Muscle of leg (tissue), 16 donors: ENCODE data around the gene AMIGO1. TPM values are rescaled to one million over a fixed set of nuclear protein-coding genes. Genes with fewer than 3 reads are reported as not detected.

Experiments
- DNase-seq: peaks from one replicate; pipeline ENCODE4 v3.0.0; 2013
- H3K27ac ChIP-seq: one replicate; pipeline ENCODE4 v1.5.1; 2013; ENCODE audit warnings: mild to moderate bottlenecking, low read length, control low read depth
- H3K27me3 ChIP-seq: one replicate; pipeline ENCODE4 v1.6.1; 2013; ENCODE audit warnings: low read length; ENCODE audit not compliant: control insufficient read depth, insufficient read depth
- H3K36me3 ChIP-seq: one replicate; pipeline ENCODE4 v1.6.1; 2013; ENCODE audit warnings: low read length; ENCODE audit not compliant: control insufficient read depth, insufficient read depth
- H3K4me1 ChIP-seq: one replicate; pipeline ENCODE4 v1.6.1; 2013; ENCODE audit warnings: low read length; ENCODE audit not compliant: control insufficient read depth, insufficient read depth
- H3K4me3 ChIP-seq: one replicate; pipeline ENCODE4 v1.5.1; 2013; ENCODE audit warnings: low read length, control low read depth
- H3K9me3 ChIP-seq: replicated peaks from 2 replicates; pipeline ENCODE4 v1.6.1; 2013; ENCODE audit warnings: low read depth, low read length; ENCODE audit not compliant: control insufficient read depth
- WGBS: methylation state at CpG from one replicate; pipeline ENCODE4 v1.1.5; 2013; ENCODE audit warnings: missing lambda C conversion rate; ENCODE audit not compliant: insufficient coverage; 5-methylcytosine and 5-hydroxymethylcytosine counted together
- long read RNA-seq, 11 donors: transcript quantifications; one replicate each; lab custom pipeline, GENCODE V29; 2026
- polyA plus RNA-seq, 8 donors: library from polyadenylated mRNA; unstranded; fragments of 120-200 nt; gene quantifications; one replicate each; pipeline versions ENCODE4 v1.2.1 to v1.2.3, GENCODE V29; 2013; ENCODE audit warnings: inconsistent platforms in 1 of 8, low replicate concordance in 1 of 8; ENCODE audit not compliant: insufficient read length in 8 of 8, insufficient read depth in 1 of 8
- total RNA-seq: library from RNA; stranded (reverse); fragments of 120-200 nt; gene quantifications from one replicate; pipeline ENCODE4 v1.2.4, GENCODE V29; 2013

AMIGO1 gene
- total RNA-seq = 12.3 TPM
- 10 to 100 TPM in 6 of 8 donors, 1 to 10 TPM in 2; 8.5 to 13.8 (median 11.3) TPM for polyA plus RNA-seq
- long read RNA-seq, donor 1, full-length matches to known transcripts = 1 of 1 reads
- long read RNA-seq, donor 1, partial matches to known transcripts = 0 of 1 reads
- long read RNA-seq, donor 1, other reads (novel, unspliced or antisense) = 0 of 1 reads
- long read RNA-seq, donor 2 = 0 reads
- long read RNA-seq, donor 3, full-length matches to known transcripts = 5 of 14 reads
- long read RNA-seq, donor 3, partial matches to known transcripts = 9 of 14 reads
- long read RNA-seq, donor 3, other reads (novel, unspliced or antisense) = 0 of 14 reads
- long read RNA-seq, donor 4, full-length matches to known transcripts = 6 of 6 reads
- long read RNA-seq, donor 4, partial matches to known transcripts = 0 of 6 reads
- long read RNA-seq, donor 4, other reads (novel, unspliced or antisense) = 0 of 6 reads
- long read RNA-seq, donor 5, full-length matches to known transcripts = 2 of 2 reads
- long read RNA-seq, donor 5, partial matches to known transcripts = 0 of 2 reads
- long read RNA-seq, donor 5, other reads (novel, unspliced or antisense) = 0 of 2 reads
- long read RNA-seq, donor 6, full-length matches to known transcripts = 14 of 14 reads
- long read RNA-seq, donor 6, partial matches to known transcripts = 0 of 14 reads
- long read RNA-seq, donor 6, other reads (novel, unspliced or antisense) = 0 of 14 reads
- long read RNA-seq, donor 7, full-length matches to known transcripts = 5 of 5 reads
- long read RNA-seq, donor 7, partial matches to known transcripts = 0 of 5 reads
- long read RNA-seq, donor 7, other reads (novel, unspliced or antisense) = 0 of 5 reads
- long read RNA-seq, donor 8, full-length matches to known transcripts = 3 of 3 reads
- long read RNA-seq, donor 8, partial matches to known transcripts = 0 of 3 reads
- long read RNA-seq, donor 8, other reads (novel, unspliced or antisense) = 0 of 3 reads
- long read RNA-seq, donor 9, full-length matches to known transcripts = 7 of 7 reads
- long read RNA-seq, donor 9, partial matches to known transcripts = 0 of 7 reads
- long read RNA-seq, donor 9, other reads (novel, unspliced or antisense) = 0 of 7 reads
- long read RNA-seq, donor 10, full-length matches to known transcripts = 6 of 6 reads
- long read RNA-seq, donor 10, partial matches to known transcripts = 0 of 6 reads
- long read RNA-seq, donor 10, other reads (novel, unspliced or antisense) = 0 of 6 reads
- long read RNA-seq, donor 11, full-length matches to known transcripts = 5 of 5 reads
- long read RNA-seq, donor 11, partial matches to known transcripts = 0 of 5 reads
- long read RNA-seq, donor 11, other reads (novel, unspliced or antisense) = 0 of 5 reads

- H3K4me1 ChIP-seq = peaks cover 22% of the 10 kb centered on the region
- WGBS = under 1% methylated on average over 91 of the region's 100 CpGs
- H3K4me3 ChIP-seq = peak within 1 kb of the TSS; percentile 48
- H3K9me3 ChIP-seq = no peaks in the 10 kb centered on the region
- H3K36me3 ChIP-seq = peaks cover 15% of the 10 kb centered on the region
- DNase-seq = peak; percentile 87
- peak within 1 kb of the TSS; percentile 29 for H3K27ac ChIP-seq
- H3K27me3 ChIP-seq = no peaks in the 10 kb centered on the region
Observed at GRCh38 chr1:109509176-109510134, at the start of gene AMIGO1. TSS of gene AMIGO1 (minus strand) at chr1:109509727. CDS start at chr1:109508912, 815 bp downstream.

- Histone ChIP-seq H3K4me3 (no peak overlapping the region), H3K27ac (no peak overlapping the region), H3K9me3 (no peaks in the 10 kb centered on the region), H3K27me3 (no peaks in the 10 kb centered on the region), H3K4me1 (no peaks in the 10 kb centered on the region), H3K36me3 (no peaks in the 10 kb centered on the region)
- no peak for DNase-seq
- WGBS = 96% methylated on average over 4 of the region's 5 CpGs
Observed at GRCh38 chr1:109557520-109557919, 48.0 kb upstream of the AMIGO1 start.

- Histone ChIP-seq H3K4me1 (no peaks in the 10 kb centered on the region), H3K27ac (no peak overlapping the region), H3K4me3 (no peak overlapping the region), H3K27me3 (no peaks in the 10 kb centered on the region), H3K9me3 (no peaks in the 10 kb centered on the region), H3K36me3 (no peaks in the 10 kb centered on the region)
- DNase-seq = no peak
- 60% methylated on average over 1 of the region's 2 CpGs for whole genome bisulfite sequencing
Observed at GRCh38 chr1:109556563-109556962, 47.0 kb upstream of the AMIGO1 start.

- DNase-seq = peak; percentile 99
- Histone ChIP-seq H3K4me1 (peaks cover 12% of the 10 kb centered on the region), H3K9me3 (no peaks in the 10 kb centered on the region), H3K27ac (peak within 1 kb of the TSS; percentile 99), H3K4me3 (peak within 1 kb of the TSS; percentile 75), H3K36me3 (no peaks in the 10 kb centered on the region), H3K27me3 (no peaks in the 10 kb centered on the region)
- WGBS = under 1% methylated on average over 67 of the region's 68 CpGs
Observed at GRCh38 chr1:109548321-109549267, 39.1 kb upstream of the AMIGO1 start, which contains the start of gene GNAI3. TSS of gene GNAI3 (plus strand) at chr1:109548615. CDS start at chr1:109548721, 106 bp downstream.

GRCh38 chr1:109547463-109548320, 38.2 kb upstream of the AMIGO1 start:
- Histone ChIP-seq H3K4me1 (peaks cover 12% of the 10 kb centered on the region), H3K4me3 (peak overlapping the region; percentile 75)
- DNase-seq = no peak

GRCh38 chr1:109546311-109547109, 37.0 kb upstream of the AMIGO1 start:
- peak overlapping the region; percentile 4 for H3K4me3 ChIP-seq
- no peaks in the 10 kb centered on the region for H3K27me3 ChIP-seq
- DNase-seq = peak; percentile 96
- H3K27ac ChIP-seq = peak overlapping the region; percentile 99
- no peaks in the 10 kb centered on the region for H3K9me3 ChIP-seq
- no peaks in the 10 kb centered on the region for H3K36me3 ChIP-seq
- peaks cover 12% of the 10 kb centered on the region for H3K4me1 ChIP-seq
- WGBS = 67% methylated on average over 1 of the region's 5 CpGs

More at GRCh38 chr1:109547463-109548320, 38.2 kb upstream of the AMIGO1 start:
- 10% methylated on average over 13 of the region's 22 CpGs for WGBS
- Histone ChIP-seq H3K36me3 (no peaks in the 10 kb centered on the region), H3K27ac (peak overlapping the region; percentile 99), H3K27me3 (no peaks in the 10 kb centered on the region), H3K9me3 (no peaks in the 10 kb centered on the region)

- no peak overlapping the region for H3K4me3 ChIP-seq
- no peak for DNase-seq
- no peaks in the 10 kb centered on the region for H3K36me3 ChIP-seq
- peaks cover 12% of the 10 kb centered on the region for H3K4me1 ChIP-seq
- peaks cover 4% of the 10 kb centered on the region for H3K27me3 ChIP-seq
- no peak overlapping the region for H3K27ac ChIP-seq
- WGBS = 61% methylated on average over 13 of the region's 14 CpGs
- no peaks in the 10 kb centered on the region for H3K9me3 ChIP-seq
Observed at GRCh38 chr1:109543988-109544735, 34.6 kb upstream of the AMIGO1 start.
